Pulmonary artery endothelial cell (primary cell): ENCODE results near the gene SCAF8. TPM values are rescaled to one million over a fixed set of nuclear protein-coding genes. Genes with fewer than 3 reads are reported as not detected.
"Not testable (repeated sequence)": the region's sequence is repeated elsewhere in the genome, so short reads cannot be mapped to it uniquely, and the experiment has no call there.

Experiments used
- DNase-seq: peaks from one replicate; pipeline ENCODE4 v3.0.0-alpha.2; 2011; ENCODE audit warnings: low read depth, low spot score
- total RNA-seq: library from RNA; depleted of rRNA; stranded (reverse); fragments of >200 nt; gene quantifications from 2 replicates; pipeline ENCODE4 v1.2.3, GENCODE V29; 2014

SCAF8 gene
- 19.5 and 21.8 TPM in 2 replicates for total RNA-seq

- peak; percentile 22 for DNase-seq
Observed at GRCh38 chr6:154733183-154733625, at the start of gene SCAF8. Gene SCAF8 (plus strand): TSS chr6:154733416. CDS start chr6:154733901, 485 bp downstream.

- DNase-seq: no peak
Observed at GRCh38 chr6:154683756-154684523, 49.3 kb upstream of the SCAF8 start.

- no peak for DNase-seq
Observed at GRCh38 chr6:154686162-154686561, 47.1 kb upstream of the SCAF8 start.

GRCh38 chr6:154689493-154690255 is 43.5 kb upstream of the SCAF8 start:
- DNase-seq: no peak

- DNase-seq: no peak
Observed at GRCh38 chr6:154690857-154691256, 42.4 kb upstream of the SCAF8 start.

- DNase-seq: no peak
Observed at GRCh38 chr6:154696661-154697060, 36.6 kb upstream of the SCAF8 start.

- no peak for DNase-seq
Observed at GRCh38 chr6:154703124-154703523, 30.1 kb upstream of the SCAF8 start.

- no peak for DNase-seq
Observed at GRCh38 chr6:154705471-154706113, 27.6 kb upstream of the SCAF8 start.

GRCh38 chr6:154706389-154706788 is 26.8 kb upstream of the SCAF8 start:
- no peak for DNase-seq

GRCh38 chr6:154709621-154710020 is 23.6 kb upstream of the SCAF8 start:
- DNase-seq: peak; percentile 11

- DNase-seq: no peak
Observed at GRCh38 chr6:154710689-154711088, 22.5 kb upstream of the SCAF8 start.

- DNase-seq: no peak
Observed at GRCh38 chr6:154715446-154715845, 17.8 kb upstream of the SCAF8 start.

- DNase-seq: not testable (repeated sequence)
Observed at GRCh38 chr6:154716350-154716749, 16.9 kb upstream of the SCAF8 start.

GRCh38 chr6:154719433-154719832 is 13.8 kb upstream of the SCAF8 start:
- no peak for DNase-seq

- DNase-seq: no peak
Observed at GRCh38 chr6:154719854-154720253, 13.4 kb upstream of the SCAF8 start.

GRCh38 chr6:154721460-154721859 is 11.8 kb upstream of the SCAF8 start:
- no peak for DNase-seq

GRCh38 chr6:154726887-154727286 is 6.3 kb upstream of the SCAF8 start:
- DNase-seq: no peak

- no peak for DNase-seq
Observed at GRCh38 chr6:154731296-154732218, 1.7 kb upstream of the SCAF8 start.

- no peak for DNase-seq
Observed at GRCh38 chr6:154732538-154733182, 556 bp upstream of the SCAF8 start.

- peak; percentile 91 for DNase-seq
Observed at GRCh38 chr6:154733626-154734382, 588 bp downstream of the SCAF8 start.
